SK-N-SH (cell line): ENCODE results near the gene MUC2. TPM values are rescaled to one million over a fixed set of nuclear protein-coding genes. Genes with fewer than 3 reads are reported as not detected.

Experiments used
- CTCF ChIA-PET: fragments of 300-600, 350-600 bp; formaldehyde crosslinking; extraction: SDS; loops from one replicate; lab custom pipeline; 2021; lab: Yijun Ruan, JAX
- POLR2A ChIA-PET: fragments of 350-600 bp; sonication (Branson Sonifier 250); formaldehyde crosslinking; extraction: SDS; loops from one replicate; lab custom pipeline; 2020; ENCODE audit warnings: antibody characterized with exemption, inconsistent platforms; lab: Yijun Ruan, JAX
- DNase-seq: peaks from one replicate; pipeline ENCODE4 v3.0.0; 2012
- H2AFZ ChIP-seq: fragments of 200-600 bp; sonication (generic); 2 replicates; pipeline ENCODE4 v1.8.1; 2016; ENCODE audit warnings: antibody characterized with exemption, mild to moderate bottlenecking, low read depth
- H3F3A ChIP-seq: fragments of 200-600 bp; sonication (generic); replicated peaks from 2 replicates; pipeline ENCODE3; 2016; ENCODE audit warnings: antibody characterized with exemption, mild to moderate bottlenecking; ENCODE audit not compliant: insufficient read depth
- H3K27ac ChIP-seq, 2 experiments: fragments of 200-500 bp in 1 of 2; fragments of 200-600 bp in 1 of 2; sonication (Bioruptor generic) in 1 of 2; sonication (generic), shearing (Covaris generic) in 1 of 2; 2 replicates each; pipeline versions ENCODE4 v1.5.1 to v1.6.1; 2014 to 2016; ENCODE audit warnings: low read depth in 2 of 2, inconsistent platforms in 1 of 2, low read length in 1 of 2, mild to moderate bottlenecking in 1 of 2, mixed read lengths in 1 of 2
- H3K27me3 ChIP-seq: fragments of 200-600 bp; sonication (generic), shearing (Covaris generic); 2 replicates; pipeline ENCODE4 v1.6.1; 2016; ENCODE audit warnings: mixed run types; ENCODE audit not compliant: insufficient read depth
- H3K36me3 ChIP-seq, 2 experiments: fragments of 200-500 bp in 1 of 2; fragments of 200-600 bp in 1 of 2; sonication (Bioruptor generic) in 1 of 2; sonication (generic) in 1 of 2; replicated peaks in 1 of 2; 2 replicates each; pipeline versions ENCODE3 to v1.5.1; 2014 to 2016; ENCODE audit warnings: low read length in 1 of 2, mild to moderate bottlenecking in 1 of 2; ENCODE audit not compliant: insufficient read depth in 2 of 2, control insufficient read depth in 1 of 2
- H3K4me1 ChIP-seq, 2 experiments: fragments of 200-500 bp in 1 of 2; fragments of 200-600 bp in 1 of 2; sonication (Bioruptor generic) in 1 of 2; sonication (generic), shearing (Covaris generic) in 1 of 2; 2 replicates each; pipeline versions ENCODE4 v1.5.1 to v1.6.1; 2014 to 2016; ENCODE audit warnings: low read depth in 1 of 2, low read length in 1 of 2, mixed run types in 1 of 2; ENCODE audit not compliant: insufficient read depth in 2 of 2, control insufficient read depth in 1 of 2
- H3K4me2 ChIP-seq: fragments of 200-600 bp; sonication (generic), shearing (Covaris generic); 2 replicates; pipeline ENCODE4 v1.6.1; 2017; ENCODE audit warnings: mixed run types
- H3K4me3 ChIP-seq, 2 experiments: fragments of 200-500 bp in 1 of 2; fragments of 200-600 bp in 1 of 2; sonication (Bioruptor generic) in 1 of 2; sonication (generic), shearing (Covaris generic) in 1 of 2; 2 replicates each; pipeline versions ENCODE4 v1.5.1 to v1.8.1; 2014 to 2016; ENCODE audit warnings: low read depth in 2 of 2, inconsistent platforms in 1 of 2, low read length in 1 of 2, mild to moderate bottlenecking in 1 of 2, mixed read lengths in 1 of 2, moderate library complexity in 1 of 2
- H3K79me2 ChIP-seq: fragments of 200-600 bp; sonication (generic); 2 replicates; pipeline ENCODE4 v1.8.1; 2017; ENCODE audit warnings: mild to moderate bottlenecking; ENCODE audit not compliant: insufficient read depth
- H3K9ac ChIP-seq: fragments of 200-600 bp; sonication (generic); 2 replicates; pipeline ENCODE4 v1.6.1; 2017; ENCODE audit warnings: mixed run types
- H3K9me2 ChIP-seq: fragments of 200-600 bp; sonication (generic); 2 replicates; pipeline ENCODE4 v1.6.1; 2017; ENCODE audit warnings: mixed run types
- H3K9me3 ChIP-seq: fragments of 200-600 bp; sonication (generic); 2 replicates; pipeline ENCODE4 v1.6.1; 2017; ENCODE audit warnings: mixed run types, mild to moderate bottlenecking, moderate library complexity
- H4K20me1 ChIP-seq: fragments of 200-600 bp; sonication (generic); 2 replicates; pipeline ENCODE4 v1.6.1; 2017; ENCODE audit warnings: mild to moderate bottlenecking, mixed run types; ENCODE audit not compliant: insufficient read depth
- EZH2phosphoT487 ChIP-seq: fragments of 200-600 bp; sonication (generic); IDR thresholded peaks from 2 replicates; pipeline ENCODE4 v1.6.1; 2017; ENCODE audit warnings: low read depth, mixed run types, mild to moderate bottlenecking, antibody characterized with exemption, moderate library complexity, borderline replicate concordance
- FOXM1 ChIP-seq: IDR thresholded peaks from 2 replicates; pipeline ENCODE4 v1.4.0; 2012; ENCODE audit warnings: low read depth, mild to moderate bottlenecking
- JUND ChIP-seq: IDR thresholded peaks from 2 replicates; pipeline ENCODE4 v1.4.0; 2012
- MEF2A ChIP-seq: IDR thresholded peaks from 2 replicates; pipeline ENCODE4 v1.4.0; 2012; ENCODE audit warnings: low read depth, borderline replicate concordance
- NFIC ChIP-seq: IDR thresholded peaks from 2 replicates; pipeline ENCODE4 v1.4.0; 2012; ENCODE audit warnings: borderline replicate concordance
- POLR2AphosphoS5 ChIP-seq: IDR thresholded peaks from 2 replicates; pipeline ENCODE4 v1.6.1; 2012; ENCODE audit warnings: low read depth, low read length
- RAD21 ChIP-seq: IDR thresholded peaks from 2 replicates; pipeline ENCODE4 v1.6.1; 2012; ENCODE audit warnings: mild to moderate bottlenecking, low read length
- RCOR1 ChIP-seq: fragments of 150-350 bp; IDR thresholded peaks from 2 replicates; pipeline ENCODE4 v1.6.1; 2017; ENCODE audit warnings: antibody characterized with exemption, low read length
- RFX5 ChIP-seq: IDR thresholded peaks from 2 replicates; pipeline ENCODE4 v1.6.1; 2012; ENCODE audit warnings: mild to moderate bottlenecking, improper control_type of control experiment, low read length
- SIN3A ChIP-seq: IDR thresholded peaks from 2 replicates; pipeline ENCODE4 v1.6.1; 2012; ENCODE audit warnings: low read depth, mild to moderate bottlenecking, low read length, moderate library complexity, borderline replicate concordance
- SMC3 ChIP-seq: IDR thresholded peaks from 2 replicates; pipeline ENCODE4 v1.6.1; 2012; ENCODE audit warnings: low read depth, low read length, improper control_type of control experiment
- TCF12 ChIP-seq: IDR thresholded peaks from 2 replicates; pipeline ENCODE4 v1.4.0; 2012
- TEAD4 ChIP-seq: IDR thresholded peaks from 2 replicates; pipeline ENCODE4 v1.4.0; 2012; ENCODE audit warnings: mild to moderate bottlenecking, borderline replicate concordance; ENCODE audit not compliant: insufficient read depth
- YY1 ChIP-seq: IDR thresholded peaks from 2 replicates; pipeline ENCODE4 v1.4.0; 2012; ENCODE audit warnings: low read depth, mild to moderate bottlenecking
- WGBS: methylation state at CpG from one replicate; pipeline ENCODE4 v1.1.6; 2017; ENCODE audit warnings: low lambda C conversion rate; 5-methylcytosine and 5-hydroxymethylcytosine counted together
- polyA plus RNA-seq, 3 experiments: library from polyadenylated mRNA; depleted of rRNA; stranded (reverse); fragments of >200 nt; gene quantifications; 2 replicates each; pipeline ENCODE4 v1.2.3, GENCODE V29; 2012
- TF ChIP-seq, protein P1 (sequence below): fragments of 200-600 bp; sonication (generic); IDR thresholded peaks from 2 replicates; pipeline ENCODE4 v1.6.1; 2017; ENCODE audit warnings: antibody characterized with exemption, mild to moderate bottlenecking, moderate library complexity
- TF ChIP-seq, protein P2 (sequence below): IDR thresholded peaks from 2 replicates; pipeline ENCODE4 v1.4.0; 2012; ENCODE audit warnings: low read depth, borderline replicate concordance

MUC2 gene
- polyA plus RNA-seq, 1 of the 3 experiments (the other 2 are of a cell fraction): not detected

DNA sequence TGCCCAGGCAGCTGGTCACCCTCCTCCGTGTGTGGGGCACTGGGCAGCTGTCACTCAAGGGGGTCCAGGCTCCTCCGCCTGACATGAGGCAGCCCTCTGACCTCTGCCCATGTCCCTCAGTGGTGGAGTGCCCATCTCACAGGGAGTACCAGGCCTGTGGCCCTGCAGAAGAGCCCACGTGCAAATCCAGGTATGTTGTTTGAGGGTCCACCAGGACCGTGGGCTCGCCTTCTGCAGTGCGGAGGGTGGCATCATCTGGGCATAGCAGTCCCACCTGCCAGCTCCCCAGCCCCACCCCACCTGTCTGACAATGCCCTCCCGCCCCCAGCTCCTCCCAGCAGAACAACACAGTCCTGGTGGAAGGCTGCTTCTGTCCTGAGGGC lies 30.5 kb downstream of the MUC2 start:
- ChIA-PET CTCF (interaction anchor here (0.8 kb wide), 1 partner anchor 98 kb away, joined by 3 read pairs; no protein-coding TSS in a partner anchor), POLR2A (no interaction called here)
- no peak overlapping the region for H3K4me2 ChIP-seq
- H3K79me2 ChIP-seq: no peaks in the 10 kb centered on the region
- H3K9me3 ChIP-seq: no peaks in the 10 kb centered on the region
- no CpG with 5 or more reads among the region's 7 CpGs for WGBS
- no peak overlapping the region for H3K4me3 ChIP-seq
- H3F3A ChIP-seq: no peaks in the 10 kb centered on the region
- H4K20me1 ChIP-seq: no peaks in the 10 kb centered on the region
- DNase-seq: no peak
- H3K27ac ChIP-seq: no peak overlapping the region
- no peaks in the 10 kb centered on the region for H3K36me3 ChIP-seq
- H3K9me2 ChIP-seq: no peaks in the 10 kb centered on the region
- TF ChIP-seq MEF2A (no peak), POLR2AphosphoS5 (no peak), SIN3A (no peak), EZH2phosphoT487 (no peak), YY1 (no peak), SMC3 (no peak), TCF12 (no peak), RAD21 (no peak), RFX5 (no peak), NFIC (no peak), RCOR1 (no peak), JUND (no peak), FOXM1 (no peak)
- TF ChIP-seq, protein P1, sequence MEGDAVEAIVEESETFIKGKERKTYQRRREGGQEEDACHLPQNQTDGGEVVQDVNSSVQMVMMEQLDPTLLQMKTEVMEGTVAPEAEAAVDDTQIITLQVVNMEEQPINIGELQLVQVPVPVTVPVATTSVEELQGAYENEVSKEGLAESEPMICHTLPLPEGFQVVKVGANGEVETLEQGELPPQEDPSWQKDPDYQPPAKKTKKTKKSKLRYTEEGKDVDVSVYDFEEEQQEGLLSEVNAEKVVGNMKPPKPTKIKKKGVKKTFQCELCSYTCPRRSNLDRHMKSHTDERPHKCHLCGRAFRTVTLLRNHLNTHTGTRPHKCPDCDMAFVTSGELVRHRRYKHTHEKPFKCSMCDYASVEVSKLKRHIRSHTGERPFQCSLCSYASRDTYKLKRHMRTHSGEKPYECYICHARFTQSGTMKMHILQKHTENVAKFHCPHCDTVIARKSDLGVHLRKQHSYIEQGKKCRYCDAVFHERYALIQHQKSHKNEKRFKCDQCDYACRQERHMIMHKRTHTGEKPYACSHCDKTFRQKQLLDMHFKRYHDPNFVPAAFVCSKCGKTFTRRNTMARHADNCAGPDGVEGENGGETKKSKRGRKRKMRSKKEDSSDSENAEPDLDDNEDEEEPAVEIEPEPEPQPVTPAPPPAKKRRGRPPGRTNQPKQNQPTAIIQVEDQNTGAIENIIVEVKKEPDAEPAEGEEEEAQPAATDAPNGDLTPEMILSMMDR: no peak
- TF ChIP-seq, protein P2, sequence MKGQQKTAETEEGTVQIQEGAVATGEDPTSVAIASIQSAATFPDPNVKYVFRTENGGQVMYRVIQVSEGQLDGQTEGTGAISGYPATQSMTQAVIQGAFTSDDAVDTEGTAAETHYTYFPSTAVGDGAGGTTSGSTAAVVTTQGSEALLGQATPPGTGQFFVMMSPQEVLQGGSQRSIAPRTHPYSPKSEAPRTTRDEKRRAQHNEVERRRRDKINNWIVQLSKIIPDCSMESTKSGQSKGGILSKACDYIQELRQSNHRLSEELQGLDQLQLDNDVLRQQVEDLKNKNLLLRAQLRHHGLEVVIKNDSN: no peak
- no peak overlapping the region for H3K9ac ChIP-seq
- no peaks in the 10 kb centered on the region for H3K4me1 ChIP-seq
- H3K27me3 ChIP-seq: no peaks in the 10 kb centered on the region
- H2AFZ ChIP-seq: no peak overlapping the region

DNA sequence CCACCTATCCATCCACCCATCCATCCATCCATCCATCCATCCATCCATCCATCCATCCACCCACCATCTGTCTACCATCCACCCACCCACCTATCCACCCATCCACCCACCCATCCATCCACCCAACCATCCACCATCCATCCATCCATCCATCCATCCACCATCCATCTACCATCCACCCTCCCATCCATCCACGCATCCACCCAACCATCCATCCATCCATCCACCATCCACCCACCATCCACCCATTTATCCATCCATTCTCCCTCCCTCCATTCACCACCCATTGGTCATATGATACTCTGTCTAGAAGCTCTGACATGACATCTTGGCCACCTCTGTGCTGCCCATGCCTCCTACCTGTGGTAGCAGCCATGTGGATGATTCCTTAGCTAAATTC lies 31.7 kb downstream of the MUC2 start:
- ChIA-PET POLR2A (no interaction called here), CTCF (interaction anchor here (1.5 kb wide), 1 partner anchor 96 kb away, joined by 4 read pairs; no protein-coding TSS in a partner anchor)
- Histone ChIP-seq H3K4me3 (no peak overlapping the region), H3K9me2 (no peaks in the 10 kb centered on the region), H3K9me3 (no peaks in the 10 kb centered on the region), H3K27ac (no peak overlapping the region), H3K4me1 (no peaks in the 10 kb centered on the region), H3K36me3 (no peaks in the 10 kb centered on the region), H3F3A (no peaks in the 10 kb centered on the region), H3K9ac (no peak overlapping the region), H2AFZ (no peak overlapping the region), H4K20me1 (no peaks in the 10 kb centered on the region), H3K4me2 (no peak overlapping the region), H3K27me3 (no peaks in the 10 kb centered on the region), H3K79me2 (no peaks in the 10 kb centered on the region)
- TF ChIP-seq YY1: no peak
- TF ChIP-seq TEAD4: no peak
- 75% methylated on average over 1 of the region's 1 CpG for WGBS
- DNase-seq: no peak
